Tibial nerve (tissue), 4 donors: ENCODE data around the gene DISC1. TPM values are rescaled to one million over a fixed set of nuclear protein-coding genes. Genes with fewer than 3 reads are reported as not detected.
A peak's percentile ranks its signal among the peaks of the same experiment; 100 is the strongest.

Source experiments
- DNase-seq, 2 donors: peaks; one replicate each; pipeline ENCODE4 v3.0.0-alpha.2; 2019; ENCODE audit warnings: low spot score in 2 of 2
- H3K27ac ChIP-seq, 4 donors: fragments of 200-600 bp; sonication (generic) in 3 of 4; one replicate each; pipeline ENCODE4 v1.5.1; 2017 to 2019; ENCODE audit warnings: mild to moderate bottlenecking in 1 of 4
- H3K27me3 ChIP-seq, 2 donors: fragments of 200-600 bp; sonication (generic) in 1 of 2; one replicate each; pipeline versions ENCODE4 v1.5.1 to v1.6.0; 2017 to 2019
- H3K36me3 ChIP-seq, 3 donors: fragments of 200-600 bp; sonication (generic); one replicate each; pipeline ENCODE4 v1.5.1; 2018 to 2019
- H3K4me1 ChIP-seq, 4 donors: fragments of 200-600 bp; sonication (generic) in 3 of 4; one replicate each; pipeline ENCODE4 v1.5.1; 2017 to 2019
- H3K4me3 ChIP-seq, 4 donors: fragments of 200-600 bp; sonication (generic) in 3 of 4; one replicate each; pipeline ENCODE4 v1.5.1; 2017 to 2019; ENCODE audit warnings: mild to moderate bottlenecking in 1 of 4, moderate library complexity in 1 of 4
- H3K9me3 ChIP-seq, 4 donors: fragments of 200-600 bp; sonication (generic) in 3 of 4; one replicate each; pipeline ENCODE4 v1.5.1; 2017 to 2019
- CTCF ChIP-seq, 5 experiments: fragments of 200-600 bp in 3 of 5; fragments of 450-650 bp in 2 of 5; sonication (generic) in 3 of 5; IDR thresholded peaks; one replicate each; pipeline ENCODE4 v1.5.1; 2016 to 2019; ENCODE audit warnings: antibody characterized with exemption in 5 of 5, mild to moderate bottlenecking in 3 of 5, moderate library complexity in 2 of 5
- EP300 ChIP-seq, 2 donors: sonication (generic); formaldehyde crosslinking; IDR thresholded peaks; one replicate each; pipeline ENCODE4 v1.6.1; 2017; ENCODE audit warnings: antibody characterized with exemption in 2 of 2, mild to moderate bottlenecking in 1 of 2
- POLR2A ChIP-seq, 2 donors: fragments of 450-650 bp; IDR thresholded peaks; one replicate each; pipeline ENCODE4 v1.6.1; 2017; ENCODE audit warnings: antibody characterized with exemption in 2 of 2, mild to moderate bottlenecking in 2 of 2, moderate library complexity in 2 of 2
- whole genome bisulfite sequencing, 2 donors: methylation state at CpG; one replicate each; pipeline ENCODE4 v1.1.5; 2018; 5-methylcytosine and 5-hydroxymethylcytosine counted together
- total RNA-seq, 4 donors: library from RNA; depleted of rRNA; stranded (reverse); fragments of >200 nt; gene quantifications; one replicate each; pipeline ENCODE4 v1.1.0, GENCODE V29; 2016

Gene DISC1
- total RNA-seq, result 10 to 100 TPM; 29.9 to 39.0 (median 32.7) TPM

GRCh38 chr1:231626535-231626950 lies at the start of gene DISC1:
Gene DISC1, plus strand, starts transcription at chr1:231626790. Its CDS starts 78 bp downstream, at chr1:231626868.
- WGBS, 2 donors, result 0% methylated on average over 4 to 5 of the region's 38 CpGs
- DNase-seq, result peak; percentile 70 to 81
- no peaks in the 10 kb centered on the region for H3K27me3 ChIP-seq
- H3K36me3 ChIP-seq, result no peaks in the 10 kb centered on the region
- H3K4me1 ChIP-seq, result peaks cover 0 to 51% (median 14%) of the 10 kb centered on the region in 4 donors
- peak within 1 kb of the TSS; percentile 82 to 97 (median 94) for H3K27ac ChIP-seq
- TF ChIP-seq EP300 (IDR thresholded peaks at IDR 0.05) (peak in 1 of 2 donors; percentile 73), POLR2A (IDR thresholded peaks at IDR 0.05) (peak in 1 of 2 donors; percentile 27), CTCF (IDR thresholded peaks at IDR 0.05) (peak in 1 of 5 experiments; percentile 19)
- H3K9me3 ChIP-seq, result no peaks in the 10 kb centered on the region
- peak within 1 kb of the TSS; percentile 70 to 92 (median 78) for H3K4me3 ChIP-seq

GRCh38 chr1:231576804-231577718 lies 49.5 kb upstream of the DISC1 start:
- no peak overlapping the region for H3K27ac ChIP-seq
- 84 to 91% methylated on average over 11 of the region's 11 CpGs for WGBS, 2 donors
- no peak for DNase-seq
- no peak overlapping the region for H3K4me3 ChIP-seq
- H3K4me1 ChIP-seq, result no peaks in the 10 kb centered on the region
- TF ChIP-seq POLR2A (IDR thresholded peaks at IDR 0.05) (no peak), EP300 (IDR thresholded peaks at IDR 0.05) (no peak), CTCF (IDR thresholded peaks at IDR 0.05) (no peak)
- H3K9me3 ChIP-seq, result no peaks in the 10 kb centered on the region
- H3K27me3 ChIP-seq, result no peaks in the 10 kb centered on the region
- no peaks in the 10 kb centered on the region for H3K36me3 ChIP-seq

- no peak overlapping the region for H3K4me3 ChIP-seq
- no peaks in the 10 kb centered on the region for H3K27me3 ChIP-seq
- H3K9me3 ChIP-seq, result no peaks in the 10 kb centered on the region
- DNase-seq, result no peak
- no peaks in the 10 kb centered on the region for H3K4me1 ChIP-seq
- H3K36me3 ChIP-seq, result no peaks in the 10 kb centered on the region
- 82 to 88% methylated on average over 1 of the region's 1 CpG for WGBS, 2 donors
- TF ChIP-seq CTCF (IDR thresholded peaks at IDR 0.05) (no peak), POLR2A (IDR thresholded peaks at IDR 0.05) (no peak), EP300 (IDR thresholded peaks at IDR 0.05) (no peak)
- H3K27ac ChIP-seq, result no peak overlapping the region
Observed at GRCh38 chr1:231580874-231581273, 45.7 kb upstream of the DISC1 start.

- DNase-seq, result no peak
- 52 to 59% methylated on average over 2 of the region's 2 CpGs for whole genome bisulfite sequencing, 2 donors
- H3K4me1 ChIP-seq, result no peaks in the 10 kb centered on the region
- H3K27ac ChIP-seq, result no peak overlapping the region
- no peaks in the 10 kb centered on the region for H3K27me3 ChIP-seq
- TF ChIP-seq EP300 (IDR thresholded peaks at IDR 0.05), result no peak
- TF ChIP-seq CTCF (IDR thresholded peaks at IDR 0.05), result no peak
- TF ChIP-seq POLR2A (IDR thresholded peaks at IDR 0.05), result no peak
- no peak overlapping the region for H3K4me3 ChIP-seq
- no peaks in the 10 kb centered on the region for H3K36me3 ChIP-seq
- no peaks in the 10 kb centered on the region for H3K9me3 ChIP-seq
Observed at GRCh38 chr1:231581859-231582258, 44.7 kb upstream of the DISC1 start.

- WGBS, 2 donors, result 91 to 92% methylated on average over 6 of the region's 6 CpGs
- no peaks in the 10 kb centered on the region for H3K9me3 ChIP-seq
- no peak for TF ChIP-seq CTCF (IDR thresholded peaks at IDR 0.05)
- no peak for TF ChIP-seq POLR2A (IDR thresholded peaks at IDR 0.05)
- no peak for TF ChIP-seq EP300 (IDR thresholded peaks at IDR 0.05)
- H3K36me3 ChIP-seq, result no peaks in the 10 kb centered on the region
- no peak for DNase-seq
- H3K4me1 ChIP-seq, result no peaks in the 10 kb centered on the region
- H3K27ac ChIP-seq, result no peak overlapping the region
- no peak overlapping the region for H3K4me3 ChIP-seq
- no peaks in the 10 kb centered on the region for H3K27me3 ChIP-seq
Observed at GRCh38 chr1:231583376-231583775, 43.2 kb upstream of the DISC1 start.
